GM12864 (cell line): ENCODE data around the gene LYPD8.
"Not testable (repeated sequence)": the region's sequence is repeated elsewhere in the genome, so short reads cannot be mapped to it uniquely, and the experiment has no call there.

Experiments used
- DNase-seq: peaks from one replicate; pipeline ENCODE4 v3.0.0-alpha.2; 2011; ENCODE audit warnings: low read depth
- H3K4me3 ChIP-seq: 2 replicates; pipeline ENCODE4 v1.5.1; 2011; ENCODE audit warnings: mild to moderate bottlenecking, low read depth, low read length, control low read depth
- CTCF ChIP-seq: IDR thresholded peaks from 2 replicates; pipeline ENCODE4 v1.5.1; 2011; ENCODE audit warnings: low read depth, mild to moderate bottlenecking, moderate library complexity, low read length, control low read depth, inconsistent platforms; ENCODE audit errors: missing control alignments

Gene LYPD8

GRCh38 chr1:248792342-248792741, 36.8 kb upstream of the LYPD8 start:
- DNase-seq, result no peak
- H3K4me3 ChIP-seq, result no peak overlapping the region
- no peak for TF ChIP-seq CTCF

- no peak overlapping the region for H3K4me3 ChIP-seq
- no peak for TF ChIP-seq CTCF
- DNase-seq, result no peak
Measured at GRCh38 chr1:248791010-248791409, 35.5 kb upstream of the LYPD8 start.

GRCh38 chr1:248790456-248790855, 34.9 kb upstream of the LYPD8 start:
- no peak for DNase-seq
- no peak overlapping the region for H3K4me3 ChIP-seq
- TF ChIP-seq CTCF, result no peak

- not testable (repeated sequence) for H3K4me3 ChIP-seq, DNase-seq
Measured at GRCh38 chr1:248789337-248789736, 33.8 kb upstream of the LYPD8 start.

- no peak for DNase-seq
- no peak overlapping the region for H3K4me3 ChIP-seq
- no peak for TF ChIP-seq CTCF
Measured at GRCh38 chr1:248788327-248788726, 32.8 kb upstream of the LYPD8 start.

- TF ChIP-seq CTCF, result no peak
- DNase-seq, result no peak
- H3K4me3 ChIP-seq, result no peak overlapping the region
Measured at GRCh38 chr1:248787430-248787829, 31.9 kb upstream of the LYPD8 start.

GRCh38 chr1:248786156-248786555, 30.6 kb upstream of the LYPD8 start:
- no peak for TF ChIP-seq CTCF
- DNase-seq, result no peak
- no peak overlapping the region for H3K4me3 ChIP-seq

GRCh38 chr1:248783367-248783766, 27.8 kb upstream of the LYPD8 start:
- TF ChIP-seq CTCF, result no peak
- no peak for DNase-seq
- no peak overlapping the region for H3K4me3 ChIP-seq
